ENCODE results near the gene DNAH10.

Gene DNAH10

GRCh38 chr12:123948401-123948795 lies 186.3 kb downstream of the DNAH10 start:
- no peak for DNase-seq (ENCODE audit: low spot score)

GRCh38 chr12:123948796-123949769 lies 187.0 kb downstream of the DNAH10 start:
- DNase-seq (ENCODE audit: low spot score), result peak; percentile 62

- DNase-seq (ENCODE audit: low spot score), result no peak
Measured at GRCh38 chr12:123949770-123950165, 187.7 kb downstream of the DNAH10 start.

GRCh38 chr12:123950476-123951349 lies 188.6 kb downstream of the DNAH10 start:
- no peak for DNase-seq (ENCODE audit: low spot score)

- DNase-seq (ENCODE audit: low spot score), result no peak
Measured at GRCh38 chr12:123951467-123951866, 189.4 kb downstream of the DNAH10 start.

GRCh38 chr12:123952037-123952436 lies 189.9 kb downstream of the DNAH10 start:
- DNase-seq (ENCODE audit: low spot score), result no peak

- no peak for DNase-seq (ENCODE audit: low spot score)
Measured at GRCh38 chr12:123954647-123955350, 192.7 kb downstream of the DNAH10 start.

- DNase-seq (ENCODE audit: low spot score), result no peak
Measured at GRCh38 chr12:123956249-123956648, 194.1 kb downstream of the DNAH10 start.

GRCh38 chr12:123957196-123957595 lies 195.1 kb downstream of the DNAH10 start:
- DNase-seq (ENCODE audit: low spot score), result no peak

GRCh38 chr12:123958462-123958861 lies 196.4 kb downstream of the DNAH10 start:
- no peak for DNase-seq (ENCODE audit: low spot score)

GRCh38 chr12:123958876-123959275 lies 196.8 kb downstream of the DNAH10 start:
- DNase-seq (ENCODE audit: low spot score), result no peak

GRCh38 chr12:123960029-123960735 lies 198.1 kb downstream of the DNAH10 start:
- no peak for DNase-seq (ENCODE audit: low spot score)

GRCh38 chr12:123960856-123961255 lies 198.8 kb downstream of the DNAH10 start:
- no peak for DNase-seq (ENCODE audit: low spot score)

- no peak for DNase-seq (ENCODE audit: low spot score)
Measured at GRCh38 chr12:123961585-123962345, 199.7 kb downstream of the DNAH10 start.

- no peak for DNase-seq (ENCODE audit: low spot score)
Measured at GRCh38 chr12:123962513-123962912, 200.4 kb downstream of the DNAH10 start.

- no peak for DNase-seq (ENCODE audit: low spot score)
Measured at GRCh38 chr12:123963821-123964220, 201.7 kb downstream of the DNAH10 start.

GRCh38 chr12:123965382-123965781 lies 203.3 kb downstream of the DNAH10 start:
- DNase-seq (ENCODE audit: low spot score), result no peak

- no peak for DNase-seq (ENCODE audit: low spot score)
Measured at GRCh38 chr12:123966596-123966995, 204.5 kb downstream of the DNAH10 start.

GRCh38 chr12:123967121-123967586 lies 205.1 kb downstream of the DNAH10 start:
- DNase-seq (ENCODE audit: low spot score), result no peak

GRCh38 chr12:123971449-123971769 lies 209.3 kb downstream of the DNAH10 start:
- no peak for DNase-seq (ENCODE audit: low spot score)

All from HuH-7 (cell line).